Activated CD4-positive, alpha-beta T cell treated with anti-CD3 and anti-CD28 coated beads, Interleukin-2, amount 50 U/mL, for 48 hours (primary cell): ENCODE measurements around the gene JAM3.

Experiments
- DNase-seq, 2 experiments: peaks; one replicate each; pipeline ENCODE4 v3.0.0-alpha.2; 2020

Gene JAM3

GRCh38 chr11:134118006-134118405 is 49.1 kb downstream of the JAM3 start:
- no peak for DNase-seq

GRCh38 chr11:134119094-134119493 is 50.2 kb downstream of the JAM3 start:
- DNase-seq, result no peak

- DNase-seq, result no peak
Measured at GRCh38 chr11:134120143-134120850, 51.4 kb downstream of the JAM3 start.

- no peak for DNase-seq
Measured at GRCh38 chr11:134120921-134121526, 52.2 kb downstream of the JAM3 start.

- no peak for DNase-seq
Measured at GRCh38 chr11:134124660-134125451, 56.0 kb downstream of the JAM3 start.

- DNase-seq, result no peak
Measured at GRCh38 chr11:134125507-134125906, 56.6 kb downstream of the JAM3 start.

- DNase-seq, result no peak
Measured at GRCh38 chr11:134126217-134126822, 57.4 kb downstream of the JAM3 start.

GRCh38 chr11:134131628-134132244 is 62.9 kb downstream of the JAM3 start:
- no peak for DNase-seq

GRCh38 chr11:134132808-134133207 is 63.9 kb downstream of the JAM3 start:
- no peak for DNase-seq

- no peak for DNase-seq
Measured at GRCh38 chr11:134134167-134134566, 65.3 kb downstream of the JAM3 start.

GRCh38 chr11:134138376-134138775 is 69.5 kb downstream of the JAM3 start:
- no peak for DNase-seq

GRCh38 chr11:134139303-134139872 is 70.5 kb downstream of the JAM3 start:
- DNase-seq, result no peak

GRCh38 chr11:134139873-134140331 is 71.0 kb downstream of the JAM3 start:
- DNase-seq, result peak; percentile 43 to 65

GRCh38 chr11:134140961-134141490 is 72.2 kb downstream of the JAM3 start:
- no peak for DNase-seq

- no peak for DNase-seq
Measured at GRCh38 chr11:134142536-134142935, 73.7 kb downstream of the JAM3 start.

- DNase-seq, result no peak
Measured at GRCh38 chr11:134143801-134144200, 74.9 kb downstream of the JAM3 start.

- no peak for DNase-seq
Measured at GRCh38 chr11:134144744-134145143, 75.9 kb downstream of the JAM3 start.

GRCh38 chr11:134145715-134146114 is 76.8 kb downstream of the JAM3 start:
- no peak for DNase-seq

- DNase-seq, result no peak
Measured at GRCh38 chr11:134146598-134146997, 77.7 kb downstream of the JAM3 start.

- DNase-seq, result no peak
Measured at GRCh38 chr11:134149371-134149770, 80.5 kb downstream of the JAM3 start.

- peak; percentile 13 to 26 for DNase-seq
Measured at GRCh38 chr11:134150195-134150903, 81.5 kb downstream of the JAM3 start.
